Measurements from ENCODE around the gene LIN7A.
A peak's percentile ranks its signal among the peaks of the same experiment; 100 is the strongest.
"Not testable (repeated sequence)": the region's sequence is repeated elsewhere in the genome, so short reads cannot be mapped to it uniquely, and the experiment has no call there.

The LIN7A gene

DNA sequence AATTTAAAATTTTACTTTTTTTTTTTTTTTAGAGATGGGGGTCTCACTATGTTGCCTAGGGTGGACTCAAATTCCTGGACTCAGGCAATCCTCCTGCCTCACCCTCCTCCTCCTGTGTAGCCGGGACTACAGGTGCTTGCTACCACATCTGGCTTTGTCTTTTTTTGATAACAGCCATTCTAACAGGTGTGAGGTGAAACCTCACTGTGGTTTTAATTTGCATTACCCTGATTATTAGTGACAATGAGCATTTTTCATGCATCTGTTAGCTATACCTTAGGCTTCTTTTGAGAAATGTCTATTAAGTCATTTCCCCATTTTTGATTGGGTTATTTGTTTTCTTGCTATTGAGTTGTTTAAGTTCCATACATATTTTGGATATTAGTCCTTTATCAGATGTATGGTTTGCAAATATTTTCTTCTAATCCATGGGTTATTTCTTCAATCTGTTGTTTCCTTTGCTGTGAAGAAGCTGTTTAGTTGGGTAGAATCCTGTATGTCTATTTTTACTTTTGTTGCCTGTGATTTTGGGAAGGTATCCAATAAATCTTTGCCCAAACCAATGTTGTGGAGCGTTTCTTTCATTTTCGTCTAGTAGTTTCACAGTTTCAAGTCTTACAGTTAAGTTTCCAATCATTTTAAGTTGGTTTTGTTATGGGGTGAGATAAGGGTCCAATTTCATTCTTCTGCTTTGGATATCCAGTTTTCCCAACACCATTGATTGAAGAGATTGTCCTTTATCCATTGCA is 134.9 kb downstream of the LIN7A start:
- no peak for FAIRE-seq

DNA sequence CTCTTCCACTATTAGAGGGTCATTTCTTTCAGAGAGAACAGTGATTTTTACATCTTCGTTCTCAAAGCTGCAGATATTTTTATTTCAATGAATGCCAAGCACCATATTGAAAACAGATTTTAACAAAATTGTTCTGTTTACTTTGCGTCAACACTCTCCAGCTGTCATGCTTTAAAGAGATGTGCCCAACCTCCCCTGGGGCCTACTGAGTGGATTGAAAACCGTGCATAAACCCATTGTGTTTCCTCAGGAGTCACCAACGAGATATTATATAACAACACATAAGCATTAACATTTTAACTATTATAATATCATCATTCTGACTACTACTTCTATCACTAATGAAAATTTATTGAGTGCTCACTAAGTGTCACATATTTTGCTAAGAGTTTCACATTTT is 139.5 kb downstream of the LIN7A start:
- no peak for FAIRE-seq

DNA sequence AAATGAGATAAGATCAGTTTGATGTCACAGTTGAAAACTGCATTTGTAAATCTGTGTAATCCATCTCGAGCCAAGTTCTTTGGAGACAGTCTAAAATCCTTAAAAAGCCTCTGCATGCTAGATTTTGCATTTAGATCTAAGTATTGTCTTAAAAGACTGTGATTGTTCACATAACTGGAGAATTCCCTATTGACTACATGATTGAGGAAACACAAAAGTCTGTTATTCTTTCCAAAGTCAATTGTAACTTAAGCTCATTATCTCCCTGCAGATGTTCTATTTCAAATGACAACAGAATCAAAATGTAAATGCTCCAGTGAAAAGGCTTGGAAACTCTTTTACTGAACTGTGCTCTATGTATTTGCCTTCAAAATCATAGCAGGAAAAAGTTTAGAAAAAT is 143.2 kb downstream of the LIN7A start:
- no peak for FAIRE-seq

DNA sequence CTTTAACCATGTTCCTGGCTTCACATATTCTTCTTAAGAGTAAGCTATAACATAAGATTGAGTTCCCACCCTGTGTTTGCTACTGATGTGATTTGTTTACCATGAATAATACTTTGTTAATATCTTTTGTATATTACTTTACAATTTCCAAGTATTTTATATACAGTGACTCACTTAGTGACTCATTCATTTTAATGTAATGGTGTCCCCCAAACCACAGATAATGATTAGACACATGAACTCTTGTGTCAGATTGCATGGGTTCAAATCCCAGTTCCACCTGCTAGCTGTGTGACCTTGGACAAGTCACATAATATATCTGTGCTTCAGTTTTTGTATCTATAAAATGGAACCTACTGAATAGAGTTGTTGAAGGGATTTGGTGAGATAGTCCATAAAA is 144.9 kb downstream of the LIN7A start:
- FAIRE-seq, result no peak

DNA sequence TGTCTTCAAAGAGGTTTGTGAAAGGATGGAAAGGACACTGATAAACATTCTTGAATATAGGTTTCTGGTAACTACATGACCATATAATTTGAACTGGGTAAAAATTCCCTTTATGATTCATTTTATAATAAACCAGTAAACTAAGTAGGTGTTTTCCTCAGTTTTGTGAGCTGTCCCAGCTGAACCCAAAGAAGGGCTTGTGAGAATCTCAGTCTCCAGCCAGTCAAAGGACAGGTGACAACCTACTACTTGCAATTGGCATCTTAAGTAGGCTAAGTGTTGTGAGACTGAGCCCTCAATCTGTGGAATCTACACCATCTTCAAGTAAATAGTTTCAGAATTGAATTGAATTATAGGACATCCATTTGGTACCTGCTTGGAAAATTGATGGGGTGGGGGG is 145.9 kb downstream of the LIN7A start:
- no peak for FAIRE-seq

DNA sequence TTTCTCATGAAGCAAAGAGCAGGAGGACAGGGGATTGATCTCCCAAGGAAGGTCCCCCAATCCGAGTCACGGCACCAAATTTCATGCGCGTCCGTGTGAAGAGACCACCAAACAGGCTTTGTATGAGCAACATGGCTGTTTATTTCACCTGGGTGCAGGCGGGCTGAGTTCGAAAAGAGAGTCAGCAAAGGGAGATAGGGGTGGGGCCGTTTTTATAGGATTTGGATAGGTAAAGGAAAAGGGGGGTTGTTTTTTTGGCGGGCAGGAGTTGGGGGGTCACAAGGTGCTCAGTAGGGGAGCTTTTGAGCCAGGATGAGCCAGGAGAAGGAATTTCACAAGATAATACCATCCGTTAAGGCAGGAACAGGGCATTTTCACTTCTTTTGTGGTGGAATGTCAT is 149.3 kb downstream of the LIN7A start:
- FAIRE-seq, result not testable (repeated sequence)

DNA sequence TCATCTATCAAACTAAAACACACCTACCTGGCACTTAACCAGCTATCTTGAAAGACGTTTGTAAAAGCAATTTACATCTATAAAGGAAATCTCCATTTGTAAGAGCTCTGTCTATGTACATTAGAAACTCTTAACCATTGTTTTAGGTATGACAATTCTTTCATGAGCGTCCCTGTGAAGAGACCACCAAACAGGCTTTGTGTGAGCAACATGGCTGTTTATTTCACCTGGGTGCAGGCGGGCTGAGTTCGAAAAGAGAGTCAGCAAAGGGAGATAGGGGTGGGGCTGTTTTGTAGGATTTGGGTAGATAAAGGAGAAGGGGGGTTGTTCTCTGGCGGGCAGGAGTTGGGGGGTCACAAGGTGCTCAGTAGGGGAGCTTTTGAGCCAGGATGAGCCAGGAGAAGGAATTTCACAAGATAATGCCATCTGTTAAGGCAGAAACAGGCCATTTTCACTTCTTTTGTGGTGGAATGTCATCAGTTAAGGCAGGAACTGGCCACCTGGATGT is 154.7 kb downstream of the LIN7A start:
- not testable (repeated sequence) for FAIRE-seq

DNA sequence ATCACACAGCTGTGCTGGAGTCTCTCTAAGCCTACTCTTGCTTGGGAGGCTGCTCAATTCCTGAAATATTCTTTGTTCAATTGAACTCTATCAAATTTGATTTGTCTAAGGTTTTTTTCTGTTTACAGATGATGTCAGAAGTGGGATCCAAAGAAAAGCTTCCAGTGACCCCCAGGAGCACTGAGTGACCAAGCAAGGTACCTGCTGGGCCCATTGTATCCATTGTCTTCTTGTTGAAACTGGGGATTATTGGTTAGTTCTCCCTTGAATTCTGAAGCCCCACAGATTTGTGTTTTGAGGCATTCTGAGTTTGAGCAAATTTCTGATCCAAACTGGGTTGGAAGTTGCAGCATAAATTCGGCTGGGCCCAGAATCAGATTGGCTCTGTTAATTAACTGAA is 156.4 kb downstream of the LIN7A start:
- FAIRE-seq, result no peak

DNA sequence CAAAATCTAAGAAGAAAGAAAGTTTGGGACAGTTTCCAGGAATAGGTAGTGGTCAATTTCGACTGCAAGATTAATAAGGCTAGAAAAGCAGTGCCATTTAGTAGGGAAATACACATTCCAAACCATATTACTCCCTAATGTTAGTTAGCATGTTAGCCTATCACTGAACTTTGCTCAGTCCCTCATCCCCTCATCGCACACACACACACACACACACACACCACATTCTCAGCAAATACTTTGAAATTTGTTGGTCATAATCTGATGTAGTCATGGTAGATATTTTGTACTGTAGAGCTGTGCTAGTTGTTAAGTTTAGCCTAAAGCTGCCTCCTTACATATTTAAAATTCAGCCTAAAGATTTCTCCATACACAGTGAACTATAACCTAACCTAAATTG is 157.0 kb downstream of the LIN7A start:
- FAIRE-seq, result no peak

DNA sequence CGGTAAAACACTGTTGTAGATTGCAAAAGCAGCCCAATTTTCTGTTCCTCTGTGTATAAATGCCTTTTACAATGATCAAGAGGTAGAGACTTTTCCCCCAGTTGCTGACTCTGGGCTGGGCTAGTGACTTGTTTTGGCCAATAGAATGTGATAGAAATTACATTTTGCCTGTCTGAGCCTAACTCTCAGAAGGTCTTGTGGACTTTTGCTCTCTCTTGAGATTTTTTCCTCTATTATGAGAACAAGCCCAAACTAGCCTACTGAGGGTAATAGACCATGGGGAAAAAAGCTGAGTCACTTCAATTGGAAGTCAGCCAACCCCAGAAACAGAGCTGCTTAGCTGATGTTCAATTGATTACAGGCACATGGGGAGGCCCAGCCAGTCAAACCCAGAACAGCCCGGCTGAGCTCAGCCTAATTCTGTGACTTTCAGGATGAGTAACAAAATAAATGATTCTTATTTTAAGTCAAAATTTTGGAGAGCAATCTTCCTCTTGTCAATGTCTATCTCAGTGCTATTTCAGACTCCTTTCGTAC is 159.7 kb downstream of the LIN7A start:
- FAIRE-seq, result no peak

DNA sequence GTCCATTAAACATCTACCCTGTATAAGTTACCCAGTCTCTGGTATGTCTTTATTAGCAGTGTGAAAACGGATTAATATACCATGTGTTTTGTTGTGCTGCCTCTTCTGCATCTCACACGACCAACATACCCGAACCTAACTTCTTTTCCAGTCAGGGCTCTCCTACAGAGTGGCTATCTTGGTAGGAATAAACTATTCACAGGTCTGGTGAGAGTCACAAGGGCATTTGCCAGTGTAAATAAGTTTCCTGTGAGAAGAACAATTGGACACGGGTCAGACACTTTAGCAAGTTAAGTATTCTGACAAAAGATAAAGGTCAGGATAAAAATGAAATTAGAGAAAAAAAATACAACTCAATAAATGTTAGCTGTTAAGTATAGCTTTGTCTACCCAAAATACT is 160.1 kb downstream of the LIN7A start:
- no peak for FAIRE-seq

DNA sequence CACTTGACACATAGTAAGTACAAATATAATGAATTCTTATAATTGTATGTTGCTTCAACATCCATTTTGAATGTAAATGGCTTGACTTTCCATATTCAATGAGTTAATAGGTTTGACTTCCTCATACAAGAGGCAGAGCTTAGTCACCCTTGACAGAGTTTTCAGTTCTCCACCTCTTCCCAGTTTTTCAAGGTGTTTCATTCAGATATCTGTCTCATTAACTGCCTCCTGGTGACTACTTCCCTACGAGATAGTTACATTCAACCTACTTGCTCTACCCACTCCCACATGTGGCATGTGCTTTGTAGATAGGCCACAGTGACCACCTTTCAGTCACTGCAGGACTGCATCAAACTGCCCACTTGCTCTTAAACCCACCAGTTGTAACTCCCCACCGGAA is 161.0 kb downstream of the LIN7A start:
- no peak for FAIRE-seq

DNA sequence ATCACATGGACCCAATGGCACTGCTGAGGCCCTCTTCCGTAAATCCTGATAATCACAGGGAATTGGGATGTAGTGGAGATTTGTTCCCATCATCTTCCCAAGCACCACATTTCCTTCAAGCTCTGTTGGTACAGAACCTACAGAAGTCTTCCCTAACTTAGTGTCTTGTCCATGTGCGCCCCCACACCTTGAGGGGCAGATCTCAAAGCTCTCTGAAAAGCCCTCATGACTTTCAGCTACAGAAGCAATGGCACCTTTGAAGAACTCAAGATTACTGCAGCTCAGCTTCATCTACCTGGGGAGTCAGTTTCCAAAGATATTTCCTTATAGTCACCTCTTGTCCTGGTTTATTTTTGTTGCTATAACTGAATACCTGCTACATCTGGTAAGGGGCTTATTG is 166.8 kb downstream of the LIN7A start:
- no peak for FAIRE-seq

DNA sequence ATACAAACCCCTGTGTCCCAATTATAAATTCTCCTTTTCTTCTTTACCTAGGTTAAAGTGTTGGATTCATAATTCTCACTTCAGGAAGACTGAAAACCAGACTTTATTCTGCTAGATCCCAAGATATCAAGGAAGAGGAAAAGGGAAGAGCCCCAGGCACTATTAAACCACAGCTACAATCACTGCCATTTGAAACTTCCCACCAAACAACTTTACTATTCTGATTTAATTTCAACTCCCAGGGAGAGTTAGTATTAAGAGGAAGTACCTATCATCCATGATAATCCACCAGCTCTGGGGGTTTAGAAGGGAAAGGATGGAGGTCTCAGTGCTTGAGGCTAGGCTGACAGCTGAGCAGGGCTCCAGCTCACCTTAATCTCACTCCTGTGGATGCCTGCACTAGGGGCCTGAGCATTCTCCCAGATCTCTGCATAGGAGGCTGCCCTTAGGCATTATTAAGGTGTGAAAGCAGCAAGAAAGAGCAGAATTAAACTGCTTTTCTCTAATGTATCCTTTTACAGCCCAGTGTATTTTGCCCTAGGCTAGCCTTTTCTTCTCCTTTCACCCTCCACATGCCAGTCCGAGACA is 168.1 kb downstream of the LIN7A start:
- FAIRE-seq, result no peak

DNA sequence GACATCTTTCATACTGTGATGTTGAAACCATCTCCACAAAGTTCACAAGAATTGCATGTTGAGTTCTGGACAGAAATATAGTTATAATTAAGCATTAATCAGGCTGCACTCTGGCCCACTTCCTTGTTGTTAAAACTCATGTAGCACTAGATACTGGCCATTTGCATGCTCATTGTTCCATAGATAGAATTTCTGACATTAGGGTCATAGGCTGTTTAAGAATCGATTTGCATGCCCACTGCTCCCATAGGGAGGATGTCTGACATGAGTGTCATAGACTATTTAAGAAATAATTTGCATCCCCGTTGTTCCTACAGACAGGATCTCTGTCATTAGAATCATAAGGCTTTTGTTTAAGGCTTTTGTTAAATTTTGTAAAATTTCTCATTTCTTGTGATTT is 170.8 kb downstream of the LIN7A start:
- no peak for FAIRE-seq

DNA sequence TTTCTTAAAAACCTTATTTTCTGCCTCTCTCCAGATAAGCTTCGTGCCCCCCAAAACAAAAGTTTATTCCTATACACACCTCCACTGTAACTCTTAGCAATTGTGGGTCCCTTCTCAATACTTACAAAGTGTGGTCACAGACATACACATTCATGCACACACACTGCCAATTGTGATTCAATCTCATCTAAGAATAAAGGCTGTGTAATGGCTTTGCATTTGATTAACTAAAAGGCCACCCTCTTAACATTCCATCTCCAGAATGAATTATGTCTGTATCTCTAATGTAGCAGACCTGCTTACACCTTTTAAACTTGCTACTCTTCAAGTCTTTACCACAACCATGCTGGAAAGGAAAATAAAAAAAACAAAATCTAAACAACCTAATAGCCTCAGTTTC is 171.5 kb downstream of the LIN7A start:
- no peak for FAIRE-seq

DNA sequence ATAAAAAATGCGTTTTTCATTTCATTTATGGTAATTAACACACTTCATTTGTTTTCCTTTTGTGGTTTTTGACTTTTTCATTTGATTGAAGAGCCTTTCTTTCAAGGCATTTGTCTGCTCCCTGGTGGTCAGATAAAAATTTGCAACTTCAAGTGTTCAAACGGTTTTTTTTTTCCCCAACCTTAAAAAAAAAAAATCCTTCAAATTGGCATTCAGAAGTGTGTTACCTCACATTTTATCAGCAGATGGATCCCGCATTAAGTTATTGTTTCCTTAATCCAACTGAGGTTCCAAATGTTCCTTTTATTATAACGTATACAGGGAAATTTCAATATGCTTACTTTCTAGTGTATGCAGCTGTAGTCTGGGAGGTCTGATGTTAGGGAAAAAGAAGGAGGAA is 173.9 kb downstream of the LIN7A start:
- peak; percentile 91 for FAIRE-seq

DNA sequence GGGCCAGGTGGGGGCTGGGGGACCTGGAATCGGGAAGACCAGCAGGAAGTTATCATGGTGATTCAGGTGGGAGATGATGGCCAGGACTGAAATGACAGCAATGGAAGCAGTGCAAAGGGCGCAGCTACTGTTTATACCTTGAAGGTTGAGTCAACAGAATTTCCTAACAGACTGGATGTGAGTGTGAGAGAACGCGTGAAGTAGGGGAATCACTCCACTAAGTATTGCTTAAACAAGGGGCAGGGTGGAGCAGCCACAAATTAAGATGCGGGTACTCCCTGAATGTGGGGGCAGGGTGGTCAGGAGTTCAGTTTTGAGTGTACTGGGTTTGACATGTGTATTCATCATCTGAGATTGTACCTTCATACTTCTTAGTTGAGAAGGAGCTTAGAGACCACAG is 175.9 kb downstream of the LIN7A start:
- no peak for FAIRE-seq

DNA sequence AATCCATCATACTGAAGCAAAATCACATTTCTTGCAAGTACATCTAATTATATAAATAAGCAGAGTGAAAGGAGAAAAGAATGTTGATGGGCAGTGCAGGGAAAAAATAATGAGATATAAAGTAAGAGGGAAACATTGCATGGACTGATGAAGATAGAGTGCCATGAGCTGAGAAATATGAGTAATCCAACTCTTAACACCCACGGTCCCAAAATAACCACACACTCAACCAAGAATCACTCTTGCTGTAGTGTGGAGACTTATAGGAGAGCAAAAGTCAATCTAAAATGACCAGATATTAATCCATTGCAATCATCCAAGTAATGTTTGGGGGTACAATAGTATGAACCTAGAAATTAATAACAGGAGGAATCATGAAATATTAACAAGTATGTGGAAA is 180.9 kb downstream of the LIN7A start:
- no peak for FAIRE-seq

DNA sequence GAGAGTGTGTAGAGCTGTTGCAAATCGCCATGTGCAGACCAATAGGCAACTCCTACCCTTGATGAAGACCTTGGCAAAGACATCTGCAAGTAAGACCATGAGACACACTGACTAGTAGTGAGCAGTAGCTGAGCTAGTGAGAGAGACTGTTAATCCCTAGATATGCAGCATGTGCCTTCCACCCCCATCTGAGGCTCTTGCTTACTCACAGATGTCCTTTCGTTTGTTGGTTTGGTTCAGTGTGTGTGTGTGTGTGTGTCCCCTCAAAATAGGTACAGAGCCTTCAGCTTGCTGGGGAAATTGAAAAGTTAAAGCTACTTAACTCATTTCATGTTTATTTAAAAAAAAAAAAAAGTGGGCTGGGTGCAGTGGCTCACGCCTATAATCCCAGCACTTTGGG is 183.5 kb downstream of the LIN7A start:
- no peak for FAIRE-seq

DNA sequence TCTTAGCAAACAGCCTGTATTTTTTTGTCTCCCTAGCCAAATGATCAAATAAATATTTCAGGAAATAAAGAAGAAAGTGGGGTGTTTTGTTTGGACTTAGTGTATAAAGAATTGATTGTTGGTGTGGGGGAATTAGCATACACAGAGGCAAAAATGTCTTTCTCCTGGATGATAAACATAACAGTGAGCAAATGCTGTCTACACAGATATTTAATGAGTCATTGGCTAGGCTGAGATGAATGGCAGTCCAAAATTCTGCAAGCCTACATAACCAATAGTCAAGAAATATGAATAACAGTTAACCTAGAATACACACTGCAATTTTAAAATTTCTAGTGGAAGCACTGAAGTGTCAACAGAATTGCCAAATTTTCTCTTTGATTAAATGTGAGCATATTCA is 185.3 kb downstream of the LIN7A start:
- FAIRE-seq, result no peak

DNA sequence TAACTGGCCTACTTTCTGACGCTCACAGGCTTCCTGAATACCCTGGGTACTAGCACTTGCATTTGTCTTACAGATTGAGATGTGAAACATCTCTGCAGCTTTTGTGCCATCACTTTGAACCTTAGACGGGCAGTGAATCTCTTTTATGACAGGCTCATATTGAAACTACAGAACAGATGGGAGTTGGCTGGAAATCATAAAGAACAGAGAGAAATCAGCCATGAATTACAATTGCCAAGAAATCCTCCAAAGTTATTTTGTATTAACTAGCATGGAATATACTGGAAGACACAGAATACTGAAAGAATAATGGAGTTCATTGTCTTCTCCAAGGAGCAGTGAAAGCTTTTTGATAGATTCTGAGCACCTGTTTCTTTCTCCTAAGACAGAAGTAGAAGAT is 188.3 kb downstream of the LIN7A start:
- no peak for FAIRE-seq

DNA sequence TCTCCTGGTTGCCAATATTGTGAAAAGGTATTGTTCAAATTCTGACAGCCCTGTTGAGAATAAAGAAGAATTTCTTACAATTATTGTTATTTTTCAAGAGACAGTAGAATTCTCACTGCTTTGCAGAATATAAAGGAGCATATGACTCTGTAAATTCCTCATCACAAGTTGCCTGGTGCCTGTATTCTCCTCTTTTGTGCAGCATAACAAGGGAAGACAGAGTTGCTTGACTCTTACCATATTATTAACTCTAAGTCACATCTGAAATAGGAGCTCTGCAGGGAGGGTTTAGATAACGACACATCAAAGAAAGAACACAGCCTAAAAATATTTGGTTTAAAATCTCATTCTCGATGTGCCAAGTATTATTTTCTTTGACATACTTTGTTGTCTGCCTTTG is 189.9 kb downstream of the LIN7A start:
- no peak for FAIRE-seq

DNA sequence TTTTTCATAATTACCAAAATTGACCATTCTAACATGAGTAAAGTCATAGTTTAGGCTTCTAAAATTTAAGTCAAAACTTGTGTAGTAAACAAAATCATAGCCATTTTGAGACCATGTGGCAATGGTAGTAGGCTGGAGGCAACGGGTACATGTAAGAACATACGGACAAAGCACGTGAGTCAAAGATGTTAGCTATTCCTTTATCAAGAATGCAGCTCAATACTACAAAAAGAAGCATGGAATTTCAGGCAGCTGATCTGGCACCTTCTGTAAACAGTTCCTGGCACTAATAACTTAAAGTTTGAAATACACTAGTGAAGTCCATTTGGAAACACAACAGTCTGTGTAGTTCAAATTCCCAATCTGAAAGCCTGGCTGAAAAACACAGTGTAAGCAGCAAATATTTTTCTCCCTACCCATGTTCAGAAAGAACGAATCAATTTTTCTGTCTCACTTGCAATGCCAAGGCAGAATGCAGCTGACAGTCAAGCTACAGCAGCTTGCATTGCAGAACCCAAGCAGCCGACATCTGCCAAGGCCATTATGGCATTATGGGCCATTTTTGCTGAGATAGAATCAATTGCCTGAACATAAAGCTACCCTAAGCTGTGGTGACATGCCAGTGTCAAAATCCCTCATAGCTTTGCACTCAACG is 191.8 kb downstream of the LIN7A start:
- FAIRE-seq, result no peak
